ENCODE data around the gene STXBP6. TPM values are rescaled to one million over a fixed set of nuclear protein-coding genes. Genes with fewer than 3 reads are reported as not detected.
A peak's percentile ranks its signal among the peaks of the same experiment; 100 is the strongest.

STXBP6 gene
- total RNA-seq, 1 donor from 2014 or later, result 41.4 TPM

DNA sequence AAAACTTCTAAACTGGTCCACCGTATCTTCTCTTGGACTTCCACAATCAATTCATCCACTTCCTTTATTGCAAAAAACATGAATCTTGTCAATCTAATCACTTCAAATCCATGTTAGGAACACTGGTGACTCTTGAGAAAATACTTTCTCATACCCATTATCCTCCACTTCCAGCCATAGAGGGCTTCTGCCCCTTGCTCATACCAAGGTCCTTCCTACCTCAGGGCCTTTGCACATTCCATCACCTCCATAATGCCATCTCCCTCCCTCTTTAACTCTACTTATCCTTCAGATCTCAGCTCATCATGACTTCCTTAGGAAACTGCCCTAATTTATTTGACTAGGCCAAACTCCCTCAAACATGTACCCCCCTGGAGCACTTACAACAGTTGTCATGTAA is 16.6 kb downstream of the STXBP6 start:
- intact Hi-C loops (cut with DNase I), result no loop called here
- no peak for DNase-seq (ENCODE audit: missing footprints)
- no peak for ATAC-seq

DNA sequence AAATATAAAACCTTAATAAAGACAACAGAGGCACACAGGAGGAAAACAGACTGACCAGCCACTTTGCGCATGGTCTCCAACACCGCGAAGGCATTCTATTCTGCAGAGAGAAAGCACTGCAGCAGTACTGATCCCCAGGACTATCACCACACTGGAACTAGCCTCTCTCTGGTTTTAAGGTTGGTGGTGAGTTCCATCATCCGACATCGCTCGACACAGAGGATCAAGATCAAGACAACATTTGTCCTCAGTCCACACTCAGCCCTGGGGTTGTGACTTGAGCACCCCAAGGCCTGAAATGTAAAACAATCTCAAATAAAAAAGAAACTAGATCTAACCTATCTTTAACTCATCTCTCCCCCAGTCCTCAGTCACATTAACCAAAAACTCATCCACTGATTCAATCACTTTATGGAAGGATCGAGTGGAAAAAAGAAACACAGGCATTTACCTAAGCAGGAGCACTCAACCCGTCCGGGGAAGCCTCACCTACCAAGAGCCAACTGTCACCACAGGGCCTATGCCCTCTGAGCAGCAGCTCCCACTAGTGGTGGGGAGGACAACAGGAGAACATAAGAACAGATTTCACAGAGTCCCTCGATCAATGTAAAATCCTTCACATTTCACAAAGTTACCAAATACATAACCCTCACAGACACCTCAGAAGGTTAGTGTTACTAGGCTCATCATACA is 17.7 kb downstream of the STXBP6 start:
- no peak for ATAC-seq
- DNase-seq (ENCODE audit: missing footprints), result no peak
- intact Hi-C loops (cut with DNase I), result no loop called here

DNA sequence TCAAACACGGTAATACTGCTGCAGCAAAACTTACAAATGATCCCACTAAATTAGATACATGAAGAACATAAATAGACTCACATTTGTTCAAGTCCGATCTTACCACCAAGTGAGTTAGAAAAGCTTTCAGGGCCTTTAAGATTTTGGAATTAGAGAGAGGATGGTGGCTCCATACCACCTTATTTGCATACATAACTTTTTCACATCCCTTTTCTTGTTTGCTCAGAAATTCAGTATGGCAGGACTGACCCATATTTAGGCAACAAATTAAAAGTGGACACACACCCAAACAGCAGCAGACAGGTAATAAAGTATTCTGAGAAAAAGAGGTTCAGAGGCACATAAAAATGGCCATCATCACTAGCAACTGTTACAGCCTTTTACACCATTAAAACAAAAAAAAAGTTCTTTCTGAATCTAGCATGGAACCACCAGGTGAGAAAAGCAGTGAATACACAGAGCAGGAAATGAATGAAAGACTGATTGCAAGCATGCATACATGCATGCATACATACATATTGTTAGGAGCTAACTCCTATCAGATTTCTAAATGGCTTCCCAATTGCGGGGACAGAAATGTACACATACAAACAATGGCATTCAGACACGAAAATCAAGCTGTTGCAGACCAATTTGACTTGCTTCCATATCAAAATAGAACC is 23.3 kb downstream of the STXBP6 start:
- ATAC-seq, result no peak
- intact Hi-C loops (cut with DNase I), result no loop called here
- DNase-seq (ENCODE audit: missing footprints), result no peak

DNA sequence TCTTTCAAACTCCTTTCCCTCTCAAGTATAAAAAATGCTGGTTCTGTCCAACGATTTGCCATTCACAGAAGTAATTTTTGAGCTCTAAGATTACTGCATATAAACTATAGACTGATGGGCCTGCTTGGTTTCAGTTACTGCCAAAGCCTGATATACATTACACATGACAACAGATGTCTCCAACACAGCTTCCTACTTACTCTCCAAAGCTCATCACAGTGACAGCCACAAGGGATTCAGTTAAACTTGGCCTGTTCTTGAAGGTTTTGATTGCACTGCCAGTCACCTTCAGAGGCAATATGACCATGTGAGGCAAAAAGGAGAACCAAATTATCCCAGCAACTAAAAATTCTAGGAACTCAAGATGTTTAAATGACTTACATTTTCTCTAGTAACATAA is 30.1 kb downstream of the STXBP6 start:
- ATAC-seq, result no peak
- no peak for DNase-seq (ENCODE audit: missing footprints)
- intact Hi-C loops (cut with DNase I), result loop anchor here (2.0 kb wide), 1 partner anchor 23 kb away; no protein-coding TSS in a partner anchor

DNA sequence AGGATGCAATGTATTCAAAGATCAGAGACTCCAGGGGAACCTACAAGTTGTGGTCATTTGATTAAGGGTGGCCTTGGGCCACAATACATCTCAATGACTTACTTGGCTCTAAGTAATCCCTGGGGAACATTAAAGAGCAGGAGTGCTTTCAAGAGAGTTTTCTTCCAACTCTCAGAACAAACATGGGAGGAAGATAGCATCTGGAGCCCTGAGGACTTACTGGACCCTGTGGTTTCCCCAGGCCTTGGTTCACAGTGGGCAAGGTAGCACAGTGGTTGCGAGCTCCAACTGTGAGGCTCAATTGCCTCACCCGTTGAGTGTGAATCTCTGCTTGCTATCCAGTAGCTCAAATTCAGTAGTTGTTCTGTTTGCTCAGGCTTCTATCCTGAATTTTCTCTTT is 32.4 kb downstream of the STXBP6 start:
- ATAC-seq, result no peak
- intact Hi-C loops (cut with DNase I), result no loop called here
- DNase-seq (ENCODE audit: missing footprints), result no peak

DNA sequence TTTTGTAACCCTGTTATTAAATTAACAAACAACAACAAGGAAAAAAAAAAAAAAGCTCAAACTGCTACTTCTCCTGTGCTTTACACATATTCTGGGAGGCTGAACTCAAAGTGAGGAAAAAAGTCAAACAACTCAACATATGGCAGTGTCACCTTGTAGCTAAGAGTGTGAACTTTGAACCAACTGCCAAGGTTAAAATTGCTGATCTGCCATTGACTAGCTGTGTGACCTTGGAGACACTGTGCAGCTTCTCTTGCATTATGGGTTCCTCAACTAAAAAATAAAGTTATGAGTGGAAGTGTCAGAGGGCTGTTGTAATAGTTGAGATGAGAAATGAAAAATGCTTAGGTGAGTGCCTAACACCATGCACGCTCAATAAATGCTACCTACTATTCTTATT is 34.2 kb downstream of the STXBP6 start:
- intact Hi-C loops (cut with DNase I), result no loop called here
- ATAC-seq, result no peak

DNA sequence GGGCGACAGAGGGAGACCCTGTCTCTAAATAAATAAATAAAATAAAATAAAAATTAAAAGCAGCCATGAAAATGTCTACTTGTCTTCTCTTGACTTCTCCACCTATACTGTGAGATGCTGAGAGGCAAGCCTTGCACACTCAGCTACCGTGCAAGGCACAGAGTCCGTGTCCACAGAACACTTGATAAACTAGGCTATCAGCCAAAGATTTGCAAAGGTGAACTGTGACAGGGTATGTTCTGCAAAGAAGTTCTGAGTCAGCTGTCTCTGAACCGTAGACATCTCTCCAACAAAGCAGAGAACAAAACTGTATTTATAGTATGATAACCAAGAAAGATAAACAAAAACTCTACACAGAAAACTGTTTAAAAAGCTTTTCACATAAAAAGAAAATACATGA is 35.5 kb downstream of the STXBP6 start:
- ATAC-seq (peak; percentile 69), DNase-seq (ENCODE audit: missing footprints) (no peak)
- intact Hi-C loops (cut with DNase I), result loop anchor here (5.0 kb wide), 1 partner anchor 47 kb away; no protein-coding TSS in a partner anchor

More for the DNA sequence above, 34.2 kb downstream of the STXBP6 start:
- no peak for DNase-seq (ENCODE audit: missing footprints)

DNA sequence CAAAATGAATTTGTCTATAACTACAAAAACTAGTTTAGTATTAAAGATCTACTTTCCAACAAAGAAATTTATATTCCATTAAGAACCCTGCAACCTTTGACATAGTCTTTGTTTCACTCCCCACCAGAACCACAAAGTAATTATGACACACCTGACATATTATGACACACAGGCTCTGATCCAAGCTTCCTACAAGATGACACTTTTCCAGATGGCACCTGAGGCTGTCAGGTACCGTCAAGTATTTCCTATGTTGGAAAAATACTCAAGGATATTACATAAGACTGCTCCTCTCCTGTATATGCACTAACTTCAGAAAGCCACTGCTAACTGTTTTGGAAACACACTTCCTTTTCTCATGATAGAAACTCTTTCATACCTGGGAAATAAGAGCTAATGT is 38.9 kb downstream of the STXBP6 start:
- intact Hi-C loops (cut with DNase I), result loop anchor here (5.0 kb wide), 1 partner anchor 44 kb away; no protein-coding TSS in a partner anchor
- ATAC-seq, result no peak
- DNase-seq (ENCODE audit: missing footprints), result no peak

DNA sequence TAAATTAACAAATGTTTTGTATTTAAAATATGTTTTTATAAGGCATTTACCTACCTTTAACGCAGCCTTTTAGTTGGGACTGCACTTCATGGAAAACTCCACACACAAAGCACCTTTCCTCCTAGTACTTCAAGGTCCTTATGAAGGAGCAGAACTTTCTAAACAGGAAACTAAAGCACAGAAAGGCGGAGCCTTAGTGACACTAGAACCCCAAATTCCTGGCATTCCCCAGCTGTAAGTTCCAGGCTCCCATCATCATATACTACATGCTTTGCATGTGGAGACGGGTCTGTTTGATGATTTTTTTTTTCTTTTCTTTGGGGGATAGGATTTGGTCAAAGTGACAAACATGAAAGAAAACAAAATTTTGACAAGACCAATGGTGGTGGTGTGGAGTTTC is 39.5 kb downstream of the STXBP6 start:
- DNase-seq (ENCODE audit: missing footprints) (no peak), ATAC-seq (no peak)
- intact Hi-C loops (cut with DNase I), result loop anchor here (5.0 kb wide), 1 partner anchor 43 kb away; no protein-coding TSS in a partner anchor

DNA sequence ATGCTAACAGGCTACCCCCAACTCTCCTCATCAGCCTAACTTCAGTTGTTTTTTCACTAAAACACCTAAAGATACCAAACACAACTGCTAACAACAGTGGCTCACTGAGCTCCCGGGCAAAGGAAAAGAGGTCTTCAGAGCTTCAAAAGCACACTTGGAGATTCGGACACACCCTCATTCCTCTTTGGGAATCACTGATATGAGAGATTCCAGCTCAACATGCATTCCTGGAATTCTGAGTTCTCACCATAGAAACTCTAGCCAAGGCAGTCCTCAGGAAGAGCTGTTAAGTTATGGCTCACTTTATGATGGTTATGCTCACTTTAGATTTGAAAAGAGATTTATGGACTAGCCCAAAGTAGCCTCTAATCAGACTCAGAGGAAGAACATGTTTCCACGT is 40.1 kb downstream of the STXBP6 start:
- no peak for DNase-seq (ENCODE audit: missing footprints)
- intact Hi-C loops (cut with DNase I), result loop anchor here (5.0 kb wide), 2 partner anchors 37 to 43 kb away; no protein-coding TSS in a partner anchor
- no peak for ATAC-seq

DNA sequence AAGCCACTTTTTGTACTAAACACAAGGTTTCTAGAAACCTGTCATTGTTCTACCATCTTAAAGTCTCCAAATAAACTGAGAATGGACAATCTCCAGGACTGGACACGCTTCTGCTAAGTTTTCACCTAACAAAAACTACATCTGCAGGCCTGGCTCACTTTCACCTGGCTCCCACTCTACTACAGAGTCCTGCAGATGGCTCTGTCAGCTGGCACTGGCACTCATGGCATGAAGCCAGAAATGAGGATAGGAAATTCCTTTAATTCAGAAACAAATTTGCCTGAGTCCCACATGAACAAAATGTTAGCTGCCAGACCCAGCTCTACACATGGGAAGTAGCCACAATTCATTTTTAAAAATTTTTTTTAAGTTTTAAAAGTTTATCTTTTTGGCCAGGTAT is 42.1 kb downstream of the STXBP6 start:
- intact Hi-C loops (cut with DNase I), result loop anchor here (5.0 kb wide), 1 partner anchor 39 kb away; no protein-coding TSS in a partner anchor
- DNase-seq (ENCODE audit: missing footprints) (no peak), ATAC-seq (no peak)

DNA sequence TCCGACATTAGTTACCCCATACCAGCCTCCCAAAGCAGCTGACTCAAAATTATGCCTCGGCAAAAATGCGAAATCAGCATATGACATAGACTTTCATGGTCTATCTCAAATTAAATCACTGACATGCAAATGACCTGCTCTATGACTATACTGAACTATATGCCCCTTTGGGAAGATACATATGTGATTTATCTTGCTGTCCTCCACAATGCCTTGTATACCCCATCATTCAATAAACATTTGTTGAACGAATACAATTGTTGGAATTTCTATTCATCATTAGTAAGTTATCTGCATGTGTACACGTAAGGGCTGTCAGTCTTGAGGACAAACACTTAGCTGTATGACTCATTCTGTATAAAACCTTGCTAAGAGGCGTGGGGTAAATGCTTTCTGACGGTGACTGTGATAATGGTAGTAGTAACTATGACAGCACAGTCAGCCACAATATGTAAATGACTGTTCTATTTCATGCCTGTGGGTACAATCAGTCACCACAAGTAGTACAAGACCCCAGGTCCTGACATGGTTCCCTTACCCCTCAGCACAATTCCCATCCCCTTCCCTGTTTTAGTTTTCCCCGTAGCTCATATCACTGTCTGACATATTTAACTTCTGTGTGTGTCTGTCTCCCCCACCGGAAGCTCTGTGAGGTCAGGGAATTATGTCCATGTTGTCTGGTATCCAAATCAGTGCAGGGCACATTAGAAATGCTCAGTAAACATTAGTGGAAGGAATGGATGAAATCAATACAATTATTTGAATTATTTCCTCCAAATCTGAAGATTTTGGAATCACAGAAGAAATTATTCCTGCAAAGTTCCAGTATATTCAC is 42.8 kb downstream of the STXBP6 start:
- ATAC-seq, result peak; percentile 72
- no peak for DNase-seq (ENCODE audit: missing footprints)
- intact Hi-C loops (cut with DNase I), result loop anchor here (5.0 kb wide), 1 partner anchor 40 kb away; no protein-coding TSS in a partner anchor

DNA sequence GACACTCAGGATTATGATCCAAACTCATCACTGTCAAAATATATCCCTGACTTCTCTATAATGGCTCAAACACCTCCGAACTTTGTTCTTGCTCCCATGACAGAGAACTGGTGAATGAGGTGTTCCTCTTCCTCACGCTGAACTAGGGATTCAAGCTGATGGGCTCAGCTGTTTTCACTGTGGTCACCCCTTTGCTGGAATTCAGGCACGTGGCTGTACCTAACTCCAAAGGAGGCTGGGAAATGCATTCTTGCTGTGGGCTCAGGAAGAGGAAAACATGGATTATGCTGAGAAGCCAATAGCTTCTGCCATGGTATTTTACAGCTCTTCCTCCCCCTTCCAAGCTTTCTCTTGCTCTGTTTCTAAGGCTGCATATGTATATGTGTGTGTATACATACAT is 43.9 kb downstream of the STXBP6 start:
- no peak for ATAC-seq
- no peak for DNase-seq (ENCODE audit: missing footprints)
- intact Hi-C loops (cut with DNase I), result loop anchor here (5.0 kb wide), 1 partner anchor 41 kb away; no protein-coding TSS in a partner anchor

DNA sequence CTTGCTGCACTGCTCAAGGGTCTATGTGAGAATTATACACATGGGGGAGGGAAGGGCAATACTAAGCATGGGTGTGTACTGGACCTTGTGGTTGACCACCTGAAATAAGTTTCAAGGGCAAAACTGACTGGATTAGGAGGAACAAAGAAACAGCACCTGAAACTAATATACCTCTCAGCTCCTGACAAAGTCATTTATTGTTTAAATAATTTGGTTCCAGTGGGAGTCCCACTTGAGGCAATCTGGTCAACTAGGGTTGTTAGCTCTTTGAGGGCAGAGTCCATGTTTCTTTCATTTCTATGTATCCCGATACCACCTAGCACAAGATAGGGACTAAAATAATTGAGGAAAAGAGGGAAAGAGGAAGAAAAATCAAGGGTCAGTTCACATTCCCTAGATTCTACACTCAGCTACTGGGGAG is 45.5 kb downstream of the STXBP6 start:
- DNase-seq (ENCODE audit: missing footprints) (no peak), ATAC-seq (no peak)
- intact Hi-C loops (cut with DNase I), result no loop called here

DNA sequence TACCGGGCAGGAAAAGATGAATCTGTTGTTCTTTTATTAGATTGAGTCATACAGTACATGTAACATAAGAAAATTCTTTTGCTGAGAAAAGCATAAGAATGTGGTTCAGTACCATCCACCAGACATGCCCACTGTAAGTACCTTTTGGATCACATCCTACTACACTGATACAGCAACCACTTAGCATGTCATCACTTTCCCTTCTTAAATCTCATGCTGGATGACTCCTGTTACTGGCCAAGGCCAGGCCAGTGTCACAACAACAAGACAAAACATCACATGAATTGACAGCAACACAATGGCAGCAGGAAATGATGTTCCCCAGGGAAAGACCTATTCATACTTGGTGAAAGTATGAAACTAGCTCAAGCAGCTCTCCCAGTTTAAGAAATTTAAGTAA is 46.4 kb downstream of the STXBP6 start:
- DNase-seq (ENCODE audit: missing footprints), result no peak
- intact Hi-C loops (cut with DNase I), result no loop called here
- ATAC-seq, result peak; percentile 53

DNA sequence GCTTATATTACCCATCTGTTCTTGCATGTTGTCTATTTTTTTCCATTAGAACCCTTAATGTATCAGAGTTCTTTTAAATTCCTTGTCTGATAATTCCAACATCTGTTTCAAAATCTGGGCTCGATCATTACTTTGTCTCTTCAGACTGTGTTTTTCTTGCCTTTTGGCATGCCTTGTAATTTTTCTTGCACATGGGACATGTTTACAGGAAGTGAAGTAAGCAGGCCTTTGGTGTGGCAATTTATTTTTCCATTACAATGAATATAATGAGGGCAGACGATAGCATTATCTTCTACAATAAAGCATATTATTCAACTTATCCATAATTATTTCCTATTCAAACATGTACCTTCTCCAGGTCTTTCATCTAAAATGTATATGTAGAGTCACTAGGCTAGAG is 48.3 kb downstream of the STXBP6 start:
- ATAC-seq, result peak; percentile 65
- intact Hi-C loops (cut with DNase I), result no loop called here

DNA sequence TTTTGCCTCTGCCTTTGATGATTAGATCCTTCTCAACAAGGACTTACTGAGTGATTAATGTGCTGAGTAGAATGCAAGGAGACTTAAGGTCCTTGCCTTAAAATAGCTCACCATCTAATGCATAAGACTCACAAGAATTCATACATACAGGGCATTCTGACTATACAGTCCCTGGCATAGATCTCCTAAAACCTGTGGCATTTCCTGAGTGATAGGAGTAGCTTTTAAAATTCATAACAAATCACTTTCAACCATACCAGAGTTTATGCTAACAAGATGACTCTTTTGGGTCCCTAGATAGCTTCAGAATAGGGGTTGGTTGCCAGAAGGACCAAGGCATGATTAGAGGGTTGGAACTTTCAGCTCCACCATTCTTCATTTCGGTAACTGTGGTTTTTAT is 48.8 kb downstream of the STXBP6 start:
- intact Hi-C loops (cut with DNase I), result no loop called here
- no peak for DNase-seq (ENCODE audit: missing footprints)
- ATAC-seq, result peak; percentile 54

More for the DNA sequence above, 48.3 kb downstream of the STXBP6 start:
- DNase-seq (ENCODE audit: missing footprints), result no peak

DNA sequence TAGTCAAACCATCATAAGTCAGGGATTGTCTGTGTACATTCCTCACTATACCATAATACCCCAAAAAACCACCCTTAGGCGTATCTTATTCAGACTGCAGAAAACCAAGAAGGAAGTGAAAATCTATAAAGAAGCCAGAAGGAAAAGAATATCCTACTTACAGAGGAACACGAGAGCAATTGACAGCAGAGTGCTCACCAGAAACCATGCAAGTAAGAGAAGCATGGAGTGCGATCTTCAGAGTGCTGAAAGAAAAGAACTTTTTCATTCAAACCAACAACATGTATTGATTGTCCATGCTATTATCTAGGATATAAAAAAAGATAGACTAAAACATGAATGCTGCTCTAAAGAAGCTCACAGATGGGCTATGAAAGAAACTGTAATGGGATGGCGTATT is 50.8 kb downstream of the STXBP6 start:
- intact Hi-C loops (cut with DNase I), result no loop called here
- ATAC-seq (no peak), DNase-seq (ENCODE audit: missing footprints) (no peak)
